B cell (primary cell): ENCODE data around the gene SLC17A8. TPM values are rescaled to one million over a fixed set of nuclear protein-coding genes. Genes with fewer than 3 reads are reported as not detected.

Experiments used
- ATAC-seq: fragments of 200-7000 bp; cut with Tn5 transposase; one replicate; pipeline ENCODE4 v1.10.0; 2021; ENCODE audit warnings: low read depth, mild to moderate bottlenecking, moderate number of reproducible peaks, moderate library complexity
- CTCF ChIA-PET: fragments of 350-600 bp; sonication (Branson Sonifier 250); formaldehyde crosslinking; loops from one replicate; lab custom pipeline; 2021; ENCODE audit warnings: antibody characterized with exemption, inconsistent platforms; lab: Charles Lee
- POLR2A ChIA-PET: fragments of 350-600 bp; sonication (Branson Sonifier 250); formaldehyde crosslinking; loops from one replicate; lab custom pipeline; 2021; ENCODE audit warnings: antibody characterized with exemption; lab: Charles Lee
- DNase-seq: peaks from one replicate; pipeline ENCODE4 v3.0.0; 2013
- H2AFZ ChIP-seq: 2 replicates; pipeline ENCODE4 v1.6.1; 2012; ENCODE audit warnings: mild to moderate bottlenecking, low read depth, low read length; ENCODE audit not compliant: insufficient read depth, poor library complexity, severe bottlenecking
- H3K27ac ChIP-seq, 2 donors: 1 replicate in 1 of 2; 2 replicates in 1 of 2; pipeline ENCODE4 v1.5.1; 2012 to 2013; ENCODE audit warnings: low read length in 2 of 2, mild to moderate bottlenecking in 2 of 2, moderate library complexity in 1 of 2
- H3K27me3 ChIP-seq, 4 experiments: fragments of 200-600 bp in 1 of 4; sonication (generic) in 1 of 4; replicated peaks in 1 of 4; 1 replicate in 2 of 4; 2 replicates in 2 of 4; pipeline versions ENCODE4 v1.6.1 to v1.7.0; 2013 to 2016; ENCODE audit warnings: low read length in 3 of 4, mild to moderate bottlenecking in 2 of 4, mixed read lengths in 1 of 4, moderate library complexity in 1 of 4; ENCODE audit not compliant: insufficient read depth in 4 of 4, control insufficient read depth in 3 of 4; ENCODE audit errors: control extremely low read depth in 1 of 4
- H3K36me3 ChIP-seq, 2 experiments: replicated peaks in 1 of 2; 1 replicate in 1 of 2; 2 replicates in 1 of 2; pipeline versions ENCODE4 v1.6.1 to v1.7.1; 2013; ENCODE audit warnings: low read length in 1 of 2; ENCODE audit not compliant: insufficient read depth in 2 of 2, control insufficient read depth in 1 of 2; ENCODE audit errors: control extremely low read depth in 1 of 2, extremely low read depth in 1 of 2
- H3K4me1 ChIP-seq, 2 donors: fragments of 200-600 bp in 1 of 2; sonication (generic) in 1 of 2; 1 replicate in 1 of 2; 2 replicates in 1 of 2; pipeline versions ENCODE4 v1.5.1 to v1.6.1; 2013 to 2017; ENCODE audit warnings: low read length in 2 of 2; ENCODE audit not compliant: control insufficient read depth in 2 of 2, insufficient read depth in 2 of 2
- H3K4me2 ChIP-seq: replicated peaks from 2 replicates; pipeline ENCODE3; 2012; ENCODE audit warnings: mild to moderate bottlenecking, low read depth, low read length; ENCODE audit not compliant: poor library complexity, severe bottlenecking
- H3K4me3 ChIP-seq, 5 experiments: fragments of 200-600 bp in 1 of 5; sonication (generic) in 1 of 5; 1 replicate in 3 of 5; 2 replicates in 2 of 5; pipeline versions ENCODE4 v1.5.1 to v1.7.0; 2011 to 2016; ENCODE audit warnings: low read length in 4 of 5, mild to moderate bottlenecking in 4 of 5, low read depth in 2 of 5, control low read depth in 1 of 5, moderate library complexity in 1 of 5; ENCODE audit not compliant: insufficient read depth in 1 of 5; ENCODE audit errors: control extremely low read depth in 1 of 5, extremely low read depth in 1 of 5
- H3K79me2 ChIP-seq: fragments of 200-600 bp; sonication (generic); one replicate; pipeline ENCODE4 v1.6.0; 2016; ENCODE audit warnings: low read length; ENCODE audit not compliant: control insufficient read depth, insufficient read depth
- H3K9ac ChIP-seq: fragments of 200-600 bp; sonication (generic); 2 replicates; pipeline ENCODE4 v1.6.1; 2017; ENCODE audit warnings: mild to moderate bottlenecking, low read length, moderate library complexity
- H3K9me3 ChIP-seq, 3 donors: one replicate each; pipeline versions ENCODE4 v1.6.1 to v1.7.1; 2013; ENCODE audit warnings: low read length in 2 of 3; ENCODE audit not compliant: control insufficient read depth in 2 of 3, insufficient read depth in 1 of 3; ENCODE audit errors: control extremely low read depth in 1 of 3
- H4K20me1 ChIP-seq: 2 replicates; pipeline ENCODE4 v1.6.0; 2012; ENCODE audit warnings: mild to moderate bottlenecking, low read length; ENCODE audit not compliant: insufficient read depth, control insufficient read depth, poor library complexity, severe bottlenecking
- H3K27ac Mint-ChIP-seq: one replicate; pipeline ENCODE4 v1.8.0; 2021; ENCODE audit warnings: mixed read lengths
- H3K27me3 Mint-ChIP-seq: one replicate; pipeline ENCODE4 v1.8.0; 2021; ENCODE audit warnings: mixed read lengths
- H3K4me1 Mint-ChIP-seq: one replicate; pipeline ENCODE4 v1.8.0; 2021; ENCODE audit warnings: mixed read lengths
- H3K4me3 Mint-ChIP-seq: one replicate; pipeline ENCODE4 v1.8.0; 2021; ENCODE audit warnings: mixed read lengths
- H3K9me3 Mint-ChIP-seq: one replicate; pipeline ENCODE4 v1.8.0; 2022; ENCODE audit warnings: mixed read lengths; ENCODE audit not compliant: insufficient read depth
- CTCF ChIP-seq: fragments of 200-600 bp; IDR thresholded peaks from one replicate; pipeline ENCODE4 v1.8.0; 2022; ENCODE audit warnings: antibody characterized with exemption, mild to moderate bottlenecking
- EZH2 ChIP-seq: IDR thresholded peaks from 2 replicates; pipeline ENCODE4 v1.6.1; 2012; ENCODE audit warnings: borderline replicate concordance, low read depth, mild to moderate bottlenecking, moderate library complexity, low read length; ENCODE audit not compliant: insufficient read depth, poor library complexity, severe bottlenecking
- WGBS: methylation state at CpG from one replicate; pipeline ENCODE4 v1.1.5; 2013; ENCODE audit warnings: missing lambda C conversion rate; ENCODE audit not compliant: insufficient coverage; 5-methylcytosine and 5-hydroxymethylcytosine counted together
- intact Hi-C: fragments of 100-400 bp; cut with micrococcal nuclease; formaldehyde crosslinking; loops from one replicate; pipeline ENCODE4 v1.10.0; 2022
- polyA plus RNA-seq: library from polyadenylated mRNA; depleted of rRNA; stranded (reverse); fragments of >200 nt; gene quantifications from 2 replicates; pipeline ENCODE4 v1.2.3, GENCODE V29; 2012
- total RNA-seq, 2 donors: library from RNA; stranded (reverse); fragments of 120-200 nt in 1 of 2; gene quantifications; 1 replicate in 1 of 2; 2 replicates in 1 of 2; pipeline versions ENCODE4 v1.2.3 to v1.2.4, GENCODE V29; 2013 to 2022

Gene SLC17A8
- total and polyA plus RNA-seq, 2 donors (not counting 1 experiment from before 2014, with no cell fraction given): not detected

GRCh38 chr12:100414739-100415138 is 57.9 kb downstream of the SLC17A8 start:
- Histone ChIP-seq H3K4me3 (no peak overlapping the region), H3K4me1 (no peaks in the 10 kb centered on the region), H2AFZ (no peak overlapping the region), H3K27me3 (no peaks in the 10 kb centered on the region), H3K9me3 (no peaks in the 10 kb centered on the region), H3K79me2 (no peaks in the 10 kb centered on the region), H3K36me3 (no peaks in the 10 kb centered on the region), H3K27ac (no peak overlapping the region), H3K4me2 (no peak overlapping the region), H4K20me1 (no peaks in the 10 kb centered on the region), H3K9ac (no peak overlapping the region)
- no peak overlapping the region for H3K27ac Mint-ChIP-seq
- peaks cover 5% of the 10 kb centered on the region for H3K27me3 Mint-ChIP-seq
- no peaks in the 10 kb centered on the region for H3K9me3 Mint-ChIP-seq
- H3K4me3 Mint-ChIP-seq: no peak overlapping the region
- no peak for ATAC-seq
- no peaks in the 10 kb centered on the region for H3K4me1 Mint-ChIP-seq
- DNase-seq: no peak
- no peak for TF ChIP-seq EZH2
- no peak for TF ChIP-seq CTCF
- ChIA-PET CTCF (no interaction called here), POLR2A (no interaction called here)
- 76% methylated on average over 4 of the region's 4 CpGs for WGBS
- intact Hi-C loops: no loop called here

GRCh38 chr12:100422646-100423045 is 65.8 kb downstream of the SLC17A8 start:
- ChIA-PET CTCF (interaction anchor here (0.6 kb wide), 1 partner anchor 254 kb away, joined by 4 read pairs; no protein-coding TSS in a partner anchor), POLR2A (no interaction called here)
- DNase-seq: no peak
- H3K9me3 Mint-ChIP-seq: peaks cover 11% of the 10 kb centered on the region
- ATAC-seq: no peak
- Histone ChIP-seq H2AFZ (no peak overlapping the region), H3K36me3 (no peaks in the 10 kb centered on the region), H3K27me3 (no peaks in the 10 kb centered on the region), H3K79me2 (no peaks in the 10 kb centered on the region), H3K4me2 (no peak overlapping the region), H3K9me3 (no peaks in the 10 kb centered on the region), H3K27ac (no peak overlapping the region), H3K4me3 (no peak overlapping the region), H3K9ac (no peak overlapping the region), H3K4me1 (no peaks in the 10 kb centered on the region), H4K20me1 (no peaks in the 10 kb centered on the region)
- TF ChIP-seq EZH2 (no peak), CTCF (no peak)
- H3K27me3 Mint-ChIP-seq: peaks cover 11% of the 10 kb centered on the region
- intact Hi-C loops: no loop called here
- no peaks in the 10 kb centered on the region for H3K4me1 Mint-ChIP-seq
- H3K27ac Mint-ChIP-seq: no peak overlapping the region
- no peak overlapping the region for H3K4me3 Mint-ChIP-seq
